Activated CD4-positive, alpha-beta T cell treated with anti-CD3 and anti-CD28 coated beads for 1 hour (primary cell): ENCODE data around the gene LRRC7.

ENCODE experiments used
- DNase-seq: peaks from one replicate; pipeline ENCODE4 v3.0.0-alpha.2; 2020

LRRC7 gene

GRCh38 chr1:69592341-69592740, 24.6 kb downstream of the LRRC7 start:
- DNase-seq, result no peak

- DNase-seq, result no peak
Observed at GRCh38 chr1:69595486-69595885, 27.8 kb downstream of the LRRC7 start.

GRCh38 chr1:69611316-69611715, 43.6 kb downstream of the LRRC7 start:
- no peak for DNase-seq

GRCh38 chr1:69613414-69613813, 45.7 kb downstream of the LRRC7 start:
- no peak for DNase-seq

GRCh38 chr1:69638673-69639072, 71.0 kb downstream of the LRRC7 start:
- DNase-seq, result no peak

GRCh38 chr1:69639159-69639558, 71.4 kb downstream of the LRRC7 start:
- DNase-seq, result no peak

- no peak for DNase-seq
Observed at GRCh38 chr1:69643266-69643665, 75.5 kb downstream of the LRRC7 start.

GRCh38 chr1:69645477-69645876, 77.8 kb downstream of the LRRC7 start:
- DNase-seq, result no peak

GRCh38 chr1:69648486-69648885, 80.8 kb downstream of the LRRC7 start:
- DNase-seq, result no peak

GRCh38 chr1:69649383-69649990, 81.8 kb downstream of the LRRC7 start:
- no peak for DNase-seq

- DNase-seq, result no peak
Observed at GRCh38 chr1:69650779-69651178, 83.1 kb downstream of the LRRC7 start.

- DNase-seq, result no peak
Observed at GRCh38 chr1:69651656-69652055, 83.9 kb downstream of the LRRC7 start.

- DNase-seq, result no peak
Observed at GRCh38 chr1:69657971-69658370, 90.2 kb downstream of the LRRC7 start.

GRCh38 chr1:69661686-69662085, 94.0 kb downstream of the LRRC7 start:
- DNase-seq, result no peak

- DNase-seq, result no peak
Observed at GRCh38 chr1:69662321-69662720, 94.6 kb downstream of the LRRC7 start.

GRCh38 chr1:69671363-69672010, 103.8 kb downstream of the LRRC7 start:
- no peak for DNase-seq

- no peak for DNase-seq
Observed at GRCh38 chr1:69673321-69673720, 105.6 kb downstream of the LRRC7 start.

GRCh38 chr1:69679965-69680364, 112.2 kb downstream of the LRRC7 start:
- no peak for DNase-seq

GRCh38 chr1:69686367-69686984, 118.8 kb downstream of the LRRC7 start:
- no peak for DNase-seq

GRCh38 chr1:69688193-69688592, 120.5 kb downstream of the LRRC7 start:
- DNase-seq, result no peak

GRCh38 chr1:69691179-69691578, 123.5 kb downstream of the LRRC7 start:
- no peak for DNase-seq

GRCh38 chr1:69693921-69694675, 126.4 kb downstream of the LRRC7 start:
- no peak for DNase-seq

- DNase-seq, result no peak
Observed at GRCh38 chr1:69697340-69697739, 129.6 kb downstream of the LRRC7 start.

- no peak for DNase-seq
Observed at GRCh38 chr1:69700770-69701169, 133.0 kb downstream of the LRRC7 start.
